GM19397 (cell line): ENCODE measurements around the gene COX7B.
"Not testable (repeated sequence)": the region's sequence is repeated elsewhere in the genome, so short reads cannot be mapped to it uniquely, and the experiment has no call there.

Experiments used
- ATAC-seq: cut with Tn5 transposase; IDR thresholded peaks from one replicate; pipeline ENCODE4 v1.9.1; 2021; ENCODE audit warnings: mild to moderate bottlenecking, moderate library complexity; ENCODE audit not compliant: unreplicated experiment

COX7B gene

DNA sequence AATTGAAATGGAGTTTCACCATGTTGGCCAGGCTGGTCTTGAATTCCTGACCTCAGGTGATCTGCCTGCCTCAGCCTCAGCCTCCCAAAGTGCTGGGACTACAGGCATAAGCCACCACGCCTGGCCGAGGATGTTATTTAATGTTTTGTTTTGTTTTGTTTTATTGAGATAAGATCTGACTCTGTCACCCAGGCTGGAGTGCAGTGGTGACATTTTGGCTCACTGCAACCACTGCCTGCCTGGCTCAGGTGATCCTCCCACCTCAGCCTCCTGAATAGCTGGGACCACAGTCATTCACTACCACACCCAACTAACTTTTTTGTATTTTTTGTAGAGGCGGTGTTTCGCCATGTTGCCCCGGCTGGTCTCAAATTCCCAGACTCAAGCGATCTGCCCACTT lies 45.8 kb downstream of the COX7B start:
- not testable (repeated sequence) for ATAC-seq

DNA sequence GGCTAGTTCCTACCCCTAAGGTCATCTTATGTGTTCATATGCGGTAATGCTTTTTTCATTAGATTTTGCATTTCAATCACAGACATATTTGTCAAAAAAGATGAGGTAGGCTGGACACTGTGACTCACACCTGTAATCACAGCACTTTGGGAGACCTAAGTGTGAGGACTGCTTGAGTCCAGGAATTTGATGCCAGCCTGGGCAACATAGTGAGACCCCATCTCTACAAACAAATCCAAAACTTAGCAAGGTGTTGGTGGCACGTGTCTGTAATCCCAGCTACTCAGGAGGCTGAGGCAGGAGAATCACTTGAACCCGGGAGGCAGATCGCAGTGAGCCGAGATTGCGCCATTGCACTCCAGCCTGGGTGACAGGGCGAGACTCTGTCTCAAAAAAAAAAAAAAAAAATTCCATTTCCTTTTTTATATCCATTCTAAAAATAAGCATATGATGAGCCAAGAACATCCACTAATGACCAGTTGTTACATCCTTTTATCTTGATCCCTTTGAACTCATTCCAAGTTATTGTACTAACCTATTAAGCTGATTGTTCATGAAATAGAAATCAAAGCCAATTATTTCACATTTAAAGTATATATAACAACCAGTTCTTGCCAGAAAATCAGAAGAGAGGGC lies 46.8 kb downstream of the COX7B start:
- ATAC-seq, result no peak

DNA sequence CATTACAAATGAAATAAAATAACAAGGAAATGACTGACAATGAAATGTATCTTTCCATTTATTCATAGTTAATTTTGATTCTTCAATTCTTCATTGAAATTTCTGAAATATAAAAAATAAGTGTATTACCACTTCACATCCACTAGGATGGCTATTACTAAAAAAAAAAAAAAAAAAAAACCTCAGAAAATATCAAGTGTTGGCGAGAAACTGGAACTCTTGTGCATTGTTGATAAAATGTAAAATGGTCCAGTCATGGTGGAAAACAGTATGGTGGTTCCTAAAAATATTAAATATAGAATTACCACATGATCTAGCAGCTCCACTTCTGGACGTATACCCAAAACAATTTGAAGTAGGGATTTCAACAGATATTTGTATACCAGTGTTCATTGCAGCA lies 47.3 kb downstream of the COX7B start:
- ATAC-seq, result no peak

DNA sequence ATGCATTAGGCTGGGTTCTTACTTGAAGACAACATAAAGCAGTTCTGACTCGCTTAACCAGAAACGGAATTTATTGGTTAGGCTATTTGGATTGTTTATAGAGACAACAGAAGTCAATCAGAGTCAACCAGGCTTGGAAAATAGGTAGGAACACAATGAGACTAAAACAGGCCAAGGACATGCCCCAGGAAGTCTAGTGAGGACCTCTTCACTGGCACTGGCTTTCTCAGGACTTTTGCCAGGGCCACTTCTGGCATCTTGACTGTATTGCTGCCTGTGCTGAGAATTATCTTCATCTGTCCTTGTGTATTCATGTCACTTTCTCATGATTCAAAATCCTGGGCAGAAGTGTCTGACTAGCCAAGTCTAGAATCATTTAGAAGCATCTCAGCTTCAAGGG lies 50.6 kb downstream of the COX7B start:
- ATAC-seq, result no peak

DNA sequence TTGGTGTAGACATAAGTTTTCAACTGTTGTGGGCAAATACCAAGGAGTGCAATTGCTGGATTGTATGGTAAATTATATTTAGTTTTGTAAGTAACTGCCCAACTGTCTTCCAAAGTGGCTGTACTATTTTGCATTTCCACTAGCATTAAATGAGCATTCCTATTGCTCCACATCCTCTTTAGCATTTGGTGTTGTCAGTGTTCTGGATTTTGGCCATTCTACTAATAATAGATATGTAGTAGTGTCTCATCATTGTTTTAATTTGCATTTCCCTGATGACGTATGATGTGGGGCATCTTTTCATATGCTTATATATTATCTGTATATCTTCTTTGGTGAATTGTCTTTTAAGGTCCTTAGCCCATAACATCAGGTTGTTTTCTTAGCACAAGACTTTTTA lies 52.9 kb downstream of the COX7B start:
- ATAC-seq, result no peak

DNA sequence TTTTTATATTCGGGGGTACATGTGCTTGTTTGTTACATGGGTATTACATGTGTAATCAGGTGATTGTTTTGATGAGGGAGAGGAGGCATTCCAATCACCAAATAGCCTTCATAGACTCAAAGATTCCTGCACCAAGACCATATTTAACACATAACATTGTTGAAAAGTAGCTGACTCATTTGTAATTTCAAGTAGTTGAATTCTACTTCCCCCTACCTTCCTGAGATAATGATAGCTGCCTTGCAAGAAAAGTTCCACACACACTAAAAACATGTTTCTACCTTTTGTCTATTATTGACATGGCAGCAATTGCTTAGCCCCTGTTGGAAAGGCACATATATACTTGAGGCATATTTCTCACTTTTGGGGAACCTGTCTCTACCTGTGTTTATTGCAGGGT lies 54.0 kb downstream of the COX7B start:
- ATAC-seq, result no peak

DNA sequence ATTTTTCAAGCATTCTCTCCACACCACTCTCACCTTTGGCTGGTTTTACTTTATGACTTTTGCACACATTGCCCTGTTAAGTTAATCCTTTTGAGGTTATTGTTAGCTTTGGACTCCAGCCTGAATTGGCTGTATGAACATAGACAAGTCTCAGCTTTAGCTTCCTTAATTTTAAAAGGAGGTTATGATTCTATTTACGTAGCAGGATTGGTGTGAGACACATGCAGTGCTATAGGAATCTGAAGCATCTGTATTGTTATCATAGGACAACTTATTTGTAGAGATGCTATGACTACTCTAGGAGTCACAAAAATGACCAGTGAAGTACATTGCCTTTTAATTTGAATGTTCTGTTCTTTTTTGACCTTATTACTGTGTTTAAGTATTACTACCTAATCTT lies 54.4 kb downstream of the COX7B start:
- ATAC-seq, result no peak
